Measurements from ENCODE around the gene DHFR2. TPM values are rescaled to one million over a fixed set of nuclear protein-coding genes. Genes with fewer than 3 reads are reported as not detected.

Gene DHFR2
- total and polyA plus RNA-seq, 2 of the 4 experiments (the other 2 are of a cell fraction) = 1.1 to 2.3 TPM

- BruUV-seq (replicated peaks) = no TSS peak
- intact Hi-C loops (cut with micrococcal nuclease) (no loop called here), in situ Hi-C loops (cut with MboI; ENCODE audit: low sequenced_read_pairs) (no loop called here), dilution Hi-C loops (cut with HindIII; ENCODE audit: low sequenced_read_pairs, unreplicated experiment) (no loop called here)
- TF ChIP-seq SMC3 (IDR thresholded peaks at IDR 0.05; ENCODE audit: low read depth, low read length) (no peak), CHD1 (IDR thresholded peaks at IDR 0.05; ENCODE audit: low read depth, low read length) (no peak), CTCF (conservative IDR thresholded peaks at IDR 0.05; ENCODE audit: low read depth, low read length) (no peak), RCOR1 (IDR thresholded peaks at IDR 0.05; ENCODE audit: insufficient replicate concordance, low read length) (no peak), FOS (IDR thresholded peaks at IDR 0.05; ENCODE audit: low read depth, low read length) (no peak), ELK1 (IDR thresholded peaks at IDR 0.05; ENCODE audit: borderline replicate concordance, low read depth, low read length) (no peak), NFE2L2 (IDR thresholded peaks at IDR 0.05; ENCODE audit: low read depth, low read length) (no peak), MAFK (IDR thresholded peaks at IDR 0.05; ENCODE audit: low read depth, low read length) (no peak), RFX5 (IDR thresholded peaks at IDR 0.05; ENCODE audit: low read depth, low read length) (no peak)
- Histone ChIP-seq H3K4ac (ENCODE audit: low read depth, low read length) (no peak overlapping the region), H3K9ac (ENCODE audit: low read depth, low read length) (no peak overlapping the region), H2BK5ac (ENCODE audit: low read depth, low read length, poor library complexity, severe bottlenecking) (no peak overlapping the region), H4K8ac (ENCODE audit: low read depth in 2 of 2, low read length in 2 of 2) (no peak overlapping the region), H3K14ac (replicated peaks; ENCODE audit: low read depth, low read length) (no peak overlapping the region), H3K4me2 (ENCODE audit: low read depth, low read length) (no peak overlapping the region), H4K5ac (ENCODE audit: low read depth, low read length) (no peak overlapping the region), H3K27me3 (ENCODE audit: control insufficient read depth, insufficient read depth, low read length) (no peaks in the 10 kb centered on the region), H2AK5ac (ENCODE audit: low read depth, low read length) (no peak overlapping the region), H3K56ac (ENCODE audit: extremely low read depth, insufficient read depth, low read length) (no peak overlapping the region), H3K36me3 (ENCODE audit: control insufficient read depth, insufficient read depth, low read length) (peaks cover 4% of the 10 kb centered on the region; the same call in 1 of the 2 replicates), H2BK20ac (ENCODE audit: low read depth, low read length) (no peak overlapping the region), H3K18ac (ENCODE audit: low read depth, low read length) (no peak overlapping the region), H4K91ac (ENCODE audit: insufficient read depth, low read depth, low read length) (no peak overlapping the region), H3K9me1 (ENCODE audit: insufficient read depth, low read length) (no peaks in the 10 kb centered on the region), H2BK15ac (ENCODE audit: low read depth, low read length) (no peak overlapping the region), H2BK120ac (ENCODE audit: low read depth, low read length) (no peak overlapping the region), H3K27ac (ENCODE audit: insufficient read depth, low read length) (no peak overlapping the region), H2AFZ (replicated peaks; ENCODE audit: low read length, poor library complexity) (no peak overlapping the region), H3K79me1 (ENCODE audit: low read depth in 1 of 2, low read length in 2 of 2) (no peaks in the 10 kb centered on the region), H3K4me3 (ENCODE audit: insufficient read depth, low read depth, low read length) (no peak overlapping the region), H3K23ac (ENCODE audit: low read depth, low read length) (no peak overlapping the region), H4K20me1 (ENCODE audit: insufficient read depth, low read length) (no peaks in the 10 kb centered on the region), H3K9me3 (ENCODE audit: control insufficient read depth, insufficient read depth, low read length) (no peaks in the 10 kb centered on the region), H3K4me1 (ENCODE audit: control insufficient read depth, insufficient read depth, low read length) (no peaks in the 10 kb centered on the region), H2AK9ac (replicated peaks; ENCODE audit: low read depth, low read length, poor library complexity) (no peak overlapping the region)
- CTCF ChIA-PET = no interaction called here
- ATAC-seq (ENCODE audit: low read depth) = no peak
- POLR2A ChIA-PET (ENCODE audit: unreplicated experiment) = no interaction called here
- DNase-seq = no peak
- WGBS, 2 experiments (ENCODE audit: extremely low coverage in 2 of 2, insufficient read length in 1 of 2) = no CpG with 5 or more reads among the region's 2 CpGs
Observed at GRCh38 chr3:94049267-94049666, 13.4 kb downstream of the DHFR2 start.

Measured in IMR-90 (cell line).